Measurements from ENCODE around the gene EVA1C.
"Not testable (repeated sequence)": the region's sequence is repeated elsewhere in the genome, so short reads cannot be mapped to it uniquely, and the experiment has no call there.

The EVA1C gene

GRCh38 chr21:32426066-32426465 lies 13.6 kb downstream of the EVA1C start:
- DNase-seq, result no peak

DNA sequence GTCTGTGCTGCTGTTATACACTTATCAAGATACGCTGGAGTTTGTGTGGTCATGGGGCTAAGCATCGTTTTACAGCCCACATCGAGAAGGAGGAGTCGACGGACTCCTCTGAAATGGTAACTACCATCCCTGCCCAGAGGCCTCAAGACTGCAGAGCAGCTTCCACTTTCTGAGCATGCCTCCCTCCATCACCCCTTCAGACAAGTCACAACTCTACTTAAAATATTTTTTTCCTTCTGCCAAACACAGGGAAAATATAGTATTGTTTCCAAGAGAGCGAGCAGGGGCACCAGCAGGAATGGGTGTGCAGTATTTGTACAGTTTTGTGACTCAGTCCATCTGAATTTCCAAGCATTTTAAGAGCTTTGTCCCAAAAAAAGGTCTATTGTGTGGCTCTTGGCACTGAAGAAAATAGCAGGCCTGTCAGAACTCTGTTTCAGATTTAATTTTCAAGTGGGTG lies 14.1 kb downstream of the EVA1C start:
- no peak for DNase-seq

- DNase-seq, result no peak
These were observed 15.6 kb downstream of the EVA1C start for GRCh38 chr21:32427958-32428623.

- not testable (repeated sequence) for DNase-seq
These were observed 20.6 kb downstream of the EVA1C start for GRCh38 chr21:32432982-32433660.

- DNase-seq, result no peak
These were observed 25.2 kb downstream of the EVA1C start for GRCh38 chr21:32437729-32438128.

GRCh38 chr21:32442566-32443318 lies 30.2 kb downstream of the EVA1C start:
- no peak for DNase-seq

GRCh38 chr21:32445101-32445500 lies 32.6 kb downstream of the EVA1C start:
- no peak for DNase-seq

DNA sequence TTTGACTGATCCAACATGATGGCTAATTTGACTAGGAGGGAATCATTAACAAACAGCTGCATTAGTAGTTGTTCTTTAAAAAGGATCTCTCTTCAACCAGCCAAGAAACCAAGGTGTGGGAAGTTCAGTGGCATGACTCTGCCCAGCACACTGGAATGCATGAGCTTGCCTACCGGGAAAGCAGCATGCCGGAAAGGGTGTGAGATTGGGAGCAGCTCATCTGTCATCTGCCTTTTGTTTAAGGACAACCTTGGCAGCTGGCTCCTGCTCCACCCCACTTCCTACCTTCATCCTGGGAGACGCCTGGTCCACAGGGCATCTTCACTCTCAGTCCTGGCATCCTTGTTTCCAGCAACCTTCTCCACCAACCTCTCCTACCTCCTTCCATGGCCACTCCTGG lies 33.9 kb downstream of the EVA1C start:
- DNase-seq, result not testable (repeated sequence)

GRCh38 chr21:32447224-32447623 lies 34.7 kb downstream of the EVA1C start:
- no peak for DNase-seq

DNA sequence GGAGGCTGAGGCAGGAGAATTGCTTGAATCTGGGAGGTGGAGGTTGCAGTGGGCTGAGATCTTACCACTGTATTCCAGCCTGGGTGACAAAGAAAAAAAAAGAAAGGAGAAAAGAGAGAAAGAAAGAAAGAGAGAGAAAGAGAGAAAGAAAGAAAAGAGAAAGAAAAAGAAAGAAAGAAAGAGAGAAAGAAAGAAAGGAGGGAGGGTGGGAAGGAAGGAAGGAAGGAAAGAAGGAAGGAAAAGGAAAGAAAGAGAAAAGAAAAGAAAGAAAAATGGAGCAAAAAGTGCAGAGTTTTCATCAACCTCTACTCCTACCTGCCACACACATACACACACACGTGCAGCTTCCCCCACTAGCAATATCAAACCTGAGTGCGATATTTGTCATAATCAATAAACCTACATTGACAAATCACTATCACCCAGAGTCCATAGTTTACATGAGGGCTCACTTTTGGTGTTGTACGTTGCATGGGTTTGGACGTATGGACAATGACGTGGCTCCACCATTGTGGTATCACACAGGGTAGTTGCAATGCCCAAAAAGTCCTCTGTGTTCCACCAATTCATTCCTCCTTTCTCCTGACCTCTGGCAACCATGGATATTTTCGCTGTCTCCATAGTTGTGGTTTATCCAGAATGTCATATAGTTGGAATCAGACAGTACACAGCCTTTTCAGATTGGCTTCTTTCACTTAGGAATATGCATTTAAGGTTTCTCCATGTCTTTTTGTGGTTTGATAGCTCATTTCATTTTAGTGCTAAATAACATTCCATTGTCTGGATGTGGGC lies 36.5 kb downstream of the EVA1C start:
- no peak for DNase-seq

- DNase-seq, result not testable (repeated sequence)
These were observed 38.6 kb downstream of the EVA1C start for GRCh38 chr21:32450881-32451701.

DNA sequence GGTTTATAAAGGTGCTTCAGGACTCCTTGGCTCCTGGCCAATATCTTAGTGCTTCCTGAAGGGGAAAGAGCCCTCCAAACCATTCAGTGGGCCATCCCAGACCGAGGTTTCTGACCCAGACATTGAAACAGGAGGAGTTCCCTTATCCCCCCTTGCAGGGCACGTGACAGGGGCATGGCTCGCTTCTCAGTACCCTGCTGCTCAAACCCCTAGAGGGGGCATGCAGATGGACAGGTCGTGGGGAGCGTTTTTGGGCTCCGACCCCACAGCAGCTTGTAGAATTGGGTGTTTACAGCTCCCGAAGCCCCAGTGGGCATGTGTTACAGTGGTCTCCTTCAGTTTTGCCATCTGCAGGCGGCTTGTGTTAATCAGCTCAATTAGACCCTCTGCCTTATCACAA lies 39.7 kb downstream of the EVA1C start:
- not testable (repeated sequence) for DNase-seq

DNA sequence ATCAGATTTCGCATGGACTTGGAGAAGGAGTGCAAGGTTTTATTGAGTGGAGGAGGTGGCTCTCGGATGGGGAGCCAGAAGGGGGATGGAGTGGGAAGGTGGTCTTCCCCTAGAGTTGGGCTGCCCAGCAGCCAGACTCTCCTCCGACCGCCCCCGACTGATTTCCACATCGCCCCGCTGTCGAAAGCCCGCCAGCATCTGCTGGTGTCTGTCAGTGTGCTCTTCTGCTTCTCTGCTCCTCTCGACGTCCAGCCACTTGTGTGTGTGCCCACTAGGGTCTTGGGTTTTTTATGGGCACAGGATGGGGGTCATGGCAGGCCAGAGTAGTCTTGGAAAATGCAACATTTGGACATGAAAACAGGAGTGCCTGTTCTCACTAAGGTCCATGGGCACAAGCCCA lies 40.1 kb downstream of the EVA1C start:
- DNase-seq, result no peak

DNA sequence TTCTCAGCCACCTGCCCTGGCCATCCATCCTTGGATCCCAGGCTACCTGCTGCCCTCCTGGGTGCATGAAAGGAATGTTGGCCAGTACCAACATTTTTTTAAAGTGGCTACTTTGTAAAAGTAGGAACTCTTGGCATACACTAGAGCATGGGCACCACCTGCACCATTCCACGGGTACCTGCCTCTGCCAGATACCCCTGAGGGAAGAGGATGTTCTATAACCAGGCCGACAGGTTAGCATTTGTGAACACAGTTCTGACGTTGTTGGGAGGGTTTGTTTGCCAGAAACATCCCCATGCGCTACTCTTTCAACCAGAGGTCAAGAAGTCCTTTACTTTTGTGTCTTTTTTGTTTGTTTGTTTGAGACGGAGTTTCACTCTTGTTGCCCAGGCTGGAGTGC lies 43.0 kb downstream of the EVA1C start:
- DNase-seq, result no peak

DNA sequence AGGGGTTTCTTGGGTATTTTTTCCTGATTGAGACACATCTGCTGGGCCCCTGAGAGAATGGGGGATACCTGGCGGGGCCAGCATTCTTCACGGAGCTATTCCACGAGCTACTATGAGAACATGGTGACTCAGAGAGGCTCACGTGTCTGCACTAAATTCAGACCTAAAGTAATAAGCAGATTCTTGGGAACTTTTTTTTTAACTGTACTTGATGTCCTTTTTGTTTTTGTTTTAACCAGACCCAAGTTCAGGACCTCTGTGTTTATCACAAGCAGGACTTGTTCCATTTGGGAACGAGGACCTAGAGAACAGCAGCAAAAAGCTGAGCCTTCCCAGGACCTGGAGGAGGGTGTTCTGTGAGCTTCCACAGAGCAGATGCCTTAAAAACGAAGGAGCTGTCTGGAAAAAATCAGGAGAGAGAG lies 44.0 kb downstream of the EVA1C start:
- DNase-seq, result no peak

GRCh38 chr21:32457360-32457840 lies 44.9 kb downstream of the EVA1C start:
- no peak for DNase-seq

GRCh38 chr21:32457962-32458361 lies 45.5 kb downstream of the EVA1C start:
- no peak for DNase-seq

GRCh38 chr21:32459972-32460371 lies 47.5 kb downstream of the EVA1C start:
- DNase-seq, result no peak

DNA sequence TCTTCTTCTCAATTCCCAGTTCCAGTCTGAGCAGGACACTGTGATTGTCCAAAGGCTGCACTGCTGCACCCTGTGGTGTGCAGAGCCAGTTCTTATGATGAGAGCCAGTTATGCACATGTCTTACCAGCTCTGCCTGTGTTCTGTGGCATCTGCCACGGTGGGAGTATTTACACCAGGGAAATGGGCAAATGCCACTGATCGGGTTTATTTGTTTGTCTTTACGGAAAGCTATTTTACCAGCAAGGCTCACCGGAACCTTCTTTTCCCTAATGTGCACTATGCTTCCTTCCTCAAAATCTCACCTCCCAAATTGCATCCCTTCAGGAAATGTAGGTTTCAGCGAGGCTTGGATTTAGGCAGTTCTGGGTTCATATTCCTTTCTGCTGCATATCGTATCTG lies 49.0 kb downstream of the EVA1C start:
- no peak for DNase-seq

DNA sequence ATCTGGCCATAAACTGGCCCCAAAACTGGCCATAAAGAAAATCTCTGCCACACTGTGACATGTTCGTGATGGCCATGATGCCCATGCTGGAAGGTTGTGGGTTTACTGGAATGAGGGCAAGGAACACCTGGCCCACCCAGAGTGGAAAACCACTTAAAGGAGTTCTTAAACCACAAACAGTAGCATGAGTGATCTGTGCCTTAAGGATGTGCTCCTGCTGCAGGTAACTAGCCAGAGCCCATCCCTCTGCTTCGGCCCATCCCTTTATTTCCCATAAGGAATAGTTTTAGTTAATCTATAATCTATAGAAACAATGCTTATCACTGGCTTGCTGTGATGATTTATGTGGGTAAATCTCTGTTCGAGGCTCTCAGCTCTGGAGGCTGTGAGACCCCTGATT lies 50.1 kb downstream of the EVA1C start:
- DNase-seq, result not testable (repeated sequence)

GRCh38 chr21:32463367-32463766 lies 50.9 kb downstream of the EVA1C start:
- DNase-seq, result no peak

DNA sequence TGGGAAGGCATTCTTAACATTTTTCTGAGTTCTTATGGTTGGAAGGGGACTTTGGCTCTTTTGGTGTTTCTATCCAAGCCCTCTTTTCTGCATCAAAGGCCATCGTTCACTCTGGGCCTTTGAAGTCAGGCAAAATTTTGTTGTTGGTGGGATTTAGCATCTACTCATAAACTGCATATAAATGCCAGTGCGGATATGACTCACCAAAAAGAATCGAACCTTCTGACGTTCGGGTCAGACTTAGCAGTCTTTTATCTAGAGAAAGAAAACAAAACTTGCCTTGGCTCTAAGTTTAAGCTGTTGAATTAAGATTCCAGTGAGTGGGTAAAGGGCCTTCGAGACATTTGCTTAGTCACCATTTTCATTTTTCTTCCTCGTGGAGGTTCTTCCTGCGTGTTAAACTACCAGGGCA lies 51.4 kb downstream of the EVA1C start:
- DNase-seq, result no peak

All from CD4-positive, alpha-beta T cell treated with Interleukin-10 for 1 hour (primary cell).